ENCODE data around the gene SFXN5. TPM values are rescaled to one million over a fixed set of nuclear protein-coding genes. Genes with fewer than 3 reads are reported as not detected.

The SFXN5 gene
- total RNA-seq, 1 experiment from 2014 or later: 13.3 TPM

- no peak overlapping the region for H3K4me3 ChIP-seq
- no peaks in the 10 kb centered on the region for H3K9me3 ChIP-seq (replicated peaks)
- peaks cover 78% of the 10 kb centered on the region for H3K27me3 ChIP-seq (replicated peaks)
These were observed 143.6 kb downstream of the SFXN5 start for GRCh38 chr2:72927619-72928550.

GRCh38 chr2:72926811-72927465 is 144.6 kb downstream of the SFXN5 start:
- DNase-seq (ENCODE audit: low read depth in 1 of 2, low spot score in 2 of 2): no peak
- Histone ChIP-seq H3K9me3 (replicated peaks) (no peaks in the 10 kb centered on the region), H3K27me3 (replicated peaks) (peaks cover 88% of the 10 kb centered on the region), H3K36me3 (no peaks in the 10 kb centered on the region), H3K27ac (no peak overlapping the region), H3K4me1 (replicated peaks) (peaks cover 6% of the 10 kb centered on the region; the same call in 1 of the 2 replicates), H3K4me3 (no peak overlapping the region)

More at GRCh38 chr2:72927619-72928550, 143.6 kb downstream of the SFXN5 start:
- DNase-seq (ENCODE audit: low read depth in 1 of 2, low spot score in 2 of 2): no peak
- Histone ChIP-seq H3K27ac (no peak overlapping the region), H3K4me1 (replicated peaks) (peaks cover 6% of the 10 kb centered on the region; the same call in 1 of the 2 replicates), H3K36me3 (no peaks in the 10 kb centered on the region)

GRCh38 chr2:72926368-72926767 is 145.1 kb downstream of the SFXN5 start:
- Histone ChIP-seq H3K4me1 (replicated peaks) (peaks cover 6% of the 10 kb centered on the region; the same call in 1 of the 2 replicates), H3K27ac (no peak overlapping the region), H3K36me3 (no peaks in the 10 kb centered on the region), H3K9me3 (replicated peaks) (no peaks in the 10 kb centered on the region), H3K4me3 (no peak overlapping the region), H3K27me3 (replicated peaks) (peaks cover 93% of the 10 kb centered on the region)
- no peak for DNase-seq (ENCODE audit: low read depth in 1 of 2, low spot score in 2 of 2)

- Histone ChIP-seq H3K36me3 (no peaks in the 10 kb centered on the region), H3K9me3 (replicated peaks) (peaks cover 5% of the 10 kb centered on the region; the same call in 1 of the 2 replicates), H3K27ac (no peak overlapping the region), H3K27me3 (replicated peaks) (peaks cover 100% of the 10 kb centered on the region), H3K4me1 (replicated peaks) (peaks cover 6% of the 10 kb centered on the region; the same call in 1 of the 2 replicates), H3K4me3 (no peak overlapping the region)
- DNase-seq (ENCODE audit: low read depth in 1 of 2, low spot score in 2 of 2): no peak
These were observed 146.1 kb downstream of the SFXN5 start for GRCh38 chr2:72925328-72925943.

GRCh38 chr2:72924353-72925240 is 146.9 kb downstream of the SFXN5 start:
- no peak for DNase-seq (ENCODE audit: low read depth in 1 of 2, low spot score in 2 of 2)
- no peak overlapping the region for H3K4me3 ChIP-seq
- no peak overlapping the region for H3K27ac ChIP-seq
- H3K4me1 ChIP-seq (replicated peaks): peaks cover 6% of the 10 kb centered on the region; the same call in 1 of the 2 replicates
- peaks cover 100% of the 10 kb centered on the region for H3K27me3 ChIP-seq (replicated peaks)
- H3K36me3 ChIP-seq: no peaks in the 10 kb centered on the region
- peaks cover 6% of the 10 kb centered on the region; the same call in 1 of the 2 replicates for H3K9me3 ChIP-seq (replicated peaks)

GRCh38 chr2:72923833-72924352 is 147.6 kb downstream of the SFXN5 start:
- Histone ChIP-seq H3K36me3 (no peaks in the 10 kb centered on the region), H3K4me3 (no peak overlapping the region), H3K9me3 (replicated peaks) (peaks cover 6% of the 10 kb centered on the region; the same call in 1 of the 2 replicates), H3K27me3 (replicated peaks) (peaks cover 100% of the 10 kb centered on the region), H3K27ac (no peak overlapping the region), H3K4me1 (replicated peaks) (peaks cover 6% of the 10 kb centered on the region; the same call in 1 of the 2 replicates)
- no peak for DNase-seq (ENCODE audit: low read depth in 1 of 2, low spot score in 2 of 2)

- Histone ChIP-seq H3K27me3 (replicated peaks) (peaks cover 100% of the 10 kb centered on the region), H3K27ac (no peak overlapping the region), H3K4me3 (no peak overlapping the region), H3K9me3 (replicated peaks) (peaks cover 12% of the 10 kb centered on the region), H3K4me1 (replicated peaks) (peaks cover 21% of the 10 kb centered on the region), H3K36me3 (no peaks in the 10 kb centered on the region)
- DNase-seq (ENCODE audit: low read depth in 1 of 2, low spot score in 2 of 2): no peak
These were observed 149.7 kb downstream of the SFXN5 start for GRCh38 chr2:72921853-72922252.

- Histone ChIP-seq H3K27ac (no peak overlapping the region), H3K4me3 (no peak overlapping the region), H3K4me1 (replicated peaks) (peaks cover 27% of the 10 kb centered on the region), H3K36me3 (no peaks in the 10 kb centered on the region), H3K9me3 (replicated peaks) (peaks cover 12% of the 10 kb centered on the region), H3K27me3 (replicated peaks) (peaks cover 100% of the 10 kb centered on the region)
- no peak for DNase-seq (ENCODE audit: low read depth in 1 of 2, low spot score in 2 of 2)
These were observed 150.2 kb downstream of the SFXN5 start for GRCh38 chr2:72921088-72921851.

GRCh38 chr2:72920318-72921087 is 151.0 kb downstream of the SFXN5 start:
- peaks cover 35% of the 10 kb centered on the region for H3K4me1 ChIP-seq (replicated peaks)
- H3K27ac ChIP-seq: no peak overlapping the region
- peaks cover 12% of the 10 kb centered on the region for H3K9me3 ChIP-seq (replicated peaks)
- peak in 1 of 2 experiments; percentile 36 for DNase-seq (ENCODE audit: low read depth in 1 of 2, low spot score in 2 of 2)
- H3K27me3 ChIP-seq (replicated peaks): peaks cover 100% of the 10 kb centered on the region
- no peak overlapping the region for H3K4me3 ChIP-seq
- H3K36me3 ChIP-seq: no peaks in the 10 kb centered on the region

- H3K36me3 ChIP-seq: no peaks in the 10 kb centered on the region
- peaks cover 35% of the 10 kb centered on the region for H3K4me1 ChIP-seq (replicated peaks)
- DNase-seq (ENCODE audit: low read depth in 1 of 2, low spot score in 2 of 2): peak in 1 of 2 experiments; percentile 39
- H3K27ac ChIP-seq: no peak overlapping the region
- peaks cover 100% of the 10 kb centered on the region for H3K27me3 ChIP-seq (replicated peaks)
- H3K4me3 ChIP-seq: no peak overlapping the region
- peaks cover 12% of the 10 kb centered on the region for H3K9me3 ChIP-seq (replicated peaks)
These were observed 151.8 kb downstream of the SFXN5 start for GRCh38 chr2:72919414-72920317.
